Ishikawa (cell line): ENCODE data around the gene MMP2.

Experiments used
- CEBPB ChIP-seq: IDR thresholded peaks from 2 replicates; pipeline ENCODE4 v1.6.1; 2012
- CREB1 ChIP-seq: IDR thresholded peaks from 2 replicates; pipeline ENCODE4 v1.6.1; 2012; ENCODE audit warnings: low read depth
- EGR1 ChIP-seq: IDR thresholded peaks from 2 replicates; pipeline ENCODE4 v1.6.1; 2012
- EP300 ChIP-seq: IDR thresholded peaks from 2 replicates; pipeline ENCODE4 v1.6.1; 2012; ENCODE audit warnings: borderline replicate concordance
- FOXM1 ChIP-seq: IDR thresholded peaks from 2 replicates; pipeline ENCODE4 v1.6.1; 2012; ENCODE audit warnings: low read depth, borderline replicate concordance
- NFIC ChIP-seq: IDR thresholded peaks from 2 replicates; pipeline ENCODE4 v1.6.1; 2012
- RAD21 ChIP-seq: IDR thresholded peaks from 2 replicates; pipeline ENCODE4 v1.6.1; 2012; ENCODE audit warnings: low read depth
- TAF1 ChIP-seq: IDR thresholded peaks from 2 replicates; pipeline ENCODE4 v1.6.1; 2012; ENCODE audit warnings: low read depth, mild to moderate bottlenecking
- TCF12 ChIP-seq: IDR thresholded peaks from 2 replicates; pipeline ENCODE4 v1.6.1; 2012; ENCODE audit warnings: low read depth
- TEAD4 ChIP-seq: IDR thresholded peaks from 2 replicates; pipeline ENCODE4 v1.6.1; 2012
- YY1 ChIP-seq: IDR thresholded peaks from 2 replicates; pipeline ENCODE4 v1.6.1; 2012; ENCODE audit warnings: low read depth
- ZBTB7A ChIP-seq: IDR thresholded peaks from 2 replicates; pipeline ENCODE4 v1.6.1; 2012; ENCODE audit warnings: low read depth
- TF ChIP-seq, protein P1 (sequence below): IDR thresholded peaks from 2 replicates; pipeline ENCODE4 v1.6.1; 2012
- TF ChIP-seq, protein P2 (sequence below): IDR thresholded peaks from 2 replicates; pipeline ENCODE4 v1.6.1; 2012
- TF ChIP-seq, protein P3 (sequence below): IDR thresholded peaks from 2 replicates; pipeline ENCODE4 v1.6.1; 2012; ENCODE audit warnings: low read depth, mild to moderate bottlenecking

MMP2 gene

GRCh38 chr16:55435387-55435786 lies 43.6 kb upstream of the MMP2 start:
- TF ChIP-seq, protein P1, sequence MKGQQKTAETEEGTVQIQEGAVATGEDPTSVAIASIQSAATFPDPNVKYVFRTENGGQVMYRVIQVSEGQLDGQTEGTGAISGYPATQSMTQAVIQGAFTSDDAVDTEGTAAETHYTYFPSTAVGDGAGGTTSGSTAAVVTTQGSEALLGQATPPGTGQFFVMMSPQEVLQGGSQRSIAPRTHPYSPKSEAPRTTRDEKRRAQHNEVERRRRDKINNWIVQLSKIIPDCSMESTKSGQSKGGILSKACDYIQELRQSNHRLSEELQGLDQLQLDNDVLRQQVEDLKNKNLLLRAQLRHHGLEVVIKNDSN, result no peak
- TF ChIP-seq RAD21 (no peak), CREB1 (no peak), NFIC (no peak), YY1 (no peak), EP300 (no peak), TEAD4 (no peak), TCF12 (no peak), FOXM1 (no peak), EGR1 (no peak), CEBPB (no peak), ZBTB7A (no peak)
- TF ChIP-seq, protein P2, sequence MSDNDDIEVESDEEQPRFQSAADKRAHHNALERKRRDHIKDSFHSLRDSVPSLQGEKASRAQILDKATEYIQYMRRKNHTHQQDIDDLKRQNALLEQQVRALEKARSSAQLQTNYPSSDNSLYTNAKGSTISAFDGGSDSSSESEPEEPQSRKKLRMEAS, result no peak

- TF ChIP-seq, protein P1, result no peak
- TF ChIP-seq CEBPB, result no peak
- no peak for TF ChIP-seq CREB1
- TF ChIP-seq NFIC, result no peak
- TF ChIP-seq ZBTB7A, result no peak
- no peak for TF ChIP-seq YY1
- TF ChIP-seq TCF12, result no peak
- no peak for TF ChIP-seq TEAD4
- no peak for TF ChIP-seq EGR1
- TF ChIP-seq EP300, result no peak
- TF ChIP-seq FOXM1, result no peak
- TF ChIP-seq TAF1, result no peak
- TF ChIP-seq RAD21, result no peak
- TF ChIP-seq, protein P2, result no peak
- TF ChIP-seq, protein P3, sequence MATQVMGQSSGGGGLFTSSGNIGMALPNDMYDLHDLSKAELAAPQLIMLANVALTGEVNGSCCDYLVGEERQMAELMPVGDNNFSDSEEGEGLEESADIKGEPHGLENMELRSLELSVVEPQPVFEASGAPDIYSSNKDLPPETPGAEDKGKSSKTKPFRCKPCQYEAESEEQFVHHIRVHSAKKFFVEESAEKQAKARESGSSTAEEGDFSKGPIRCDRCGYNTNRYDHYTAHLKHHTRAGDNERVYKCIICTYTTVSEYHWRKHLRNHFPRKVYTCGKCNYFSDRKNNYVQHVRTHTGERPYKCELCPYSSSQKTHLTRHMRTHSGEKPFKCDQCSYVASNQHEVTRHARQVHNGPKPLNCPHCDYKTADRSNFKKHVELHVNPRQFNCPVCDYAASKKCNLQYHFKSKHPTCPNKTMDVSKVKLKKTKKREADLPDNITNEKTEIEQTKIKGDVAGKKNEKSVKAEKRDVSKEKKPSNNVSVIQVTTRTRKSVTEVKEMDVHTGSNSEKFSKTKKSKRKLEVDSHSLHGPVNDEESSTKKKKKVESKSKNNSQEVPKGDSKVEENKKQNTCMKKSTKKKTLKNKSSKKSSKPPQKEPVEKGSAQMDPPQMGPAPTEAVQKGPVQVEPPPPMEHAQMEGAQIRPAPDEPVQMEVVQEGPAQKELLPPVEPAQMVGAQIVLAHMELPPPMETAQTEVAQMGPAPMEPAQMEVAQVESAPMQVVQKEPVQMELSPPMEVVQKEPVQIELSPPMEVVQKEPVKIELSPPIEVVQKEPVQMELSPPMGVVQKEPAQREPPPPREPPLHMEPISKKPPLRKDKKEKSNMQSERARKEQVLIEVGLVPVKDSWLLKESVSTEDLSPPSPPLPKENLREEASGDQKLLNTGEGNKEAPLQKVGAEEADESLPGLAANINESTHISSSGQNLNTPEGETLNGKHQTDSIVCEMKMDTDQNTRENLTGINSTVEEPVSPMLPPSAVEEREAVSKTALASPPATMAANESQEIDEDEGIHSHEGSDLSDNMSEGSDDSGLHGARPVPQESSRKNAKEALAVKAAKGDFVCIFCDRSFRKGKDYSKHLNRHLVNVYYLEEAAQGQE, result no peak
Observed at GRCh38 chr16:55436587-55436986, 42.4 kb upstream of the MMP2 start.

GRCh38 chr16:55437625-55438024 lies 41.4 kb upstream of the MMP2 start:
- no peak for TF ChIP-seq CEBPB
- TF ChIP-seq, protein P1, result no peak
- no peak for TF ChIP-seq TAF1
- TF ChIP-seq TEAD4, result no peak
- TF ChIP-seq ZBTB7A, result no peak
- no peak for TF ChIP-seq EGR1

GRCh38 chr16:55438281-55438680 lies 40.7 kb upstream of the MMP2 start:
- no peak for TF ChIP-seq NFIC
- no peak for TF ChIP-seq RAD21
- TF ChIP-seq TEAD4, result no peak
- TF ChIP-seq, protein P2, result no peak
- no peak for TF ChIP-seq YY1
- no peak for TF ChIP-seq CREB1
- TF ChIP-seq TCF12, result no peak
- TF ChIP-seq EGR1, result no peak
- no peak for TF ChIP-seq FOXM1
- no peak for TF ChIP-seq ZBTB7A
- no peak for TF ChIP-seq CEBPB
- TF ChIP-seq, protein P3, result no peak
- no peak for TF ChIP-seq EP300
- TF ChIP-seq, protein P1, result no peak
- TF ChIP-seq TAF1, result no peak

DNA sequence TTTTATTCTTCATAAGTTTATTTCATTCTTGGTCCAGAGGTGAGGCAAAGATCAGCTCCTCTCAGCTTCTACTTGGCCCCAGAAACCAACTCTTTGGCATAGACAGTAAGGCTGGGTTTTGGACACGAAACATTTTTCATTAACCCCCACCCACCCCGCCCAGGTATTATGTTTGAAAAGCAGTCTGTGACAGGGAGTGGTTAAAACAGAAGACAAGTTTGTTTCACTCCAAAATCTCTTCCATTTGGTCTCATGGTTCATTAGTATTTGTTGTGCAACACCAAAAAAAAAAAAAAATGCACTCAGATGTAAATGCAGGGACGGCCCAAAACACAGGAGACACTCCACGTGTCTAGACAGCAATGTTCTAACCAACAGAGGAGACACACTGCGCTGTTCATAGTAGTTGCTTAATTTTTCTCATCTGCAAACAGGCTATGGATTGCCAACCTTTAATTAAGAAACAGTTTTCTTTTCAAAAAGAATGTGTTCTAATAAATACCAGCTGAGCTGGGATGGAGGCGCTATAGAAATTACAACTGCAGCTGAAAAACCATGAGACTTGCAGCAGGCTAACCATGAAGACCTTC lies 39.8 kb upstream of the MMP2 start:
- TF ChIP-seq, protein P2, result no peak
